Neural progenitor cell (in vitro differentiated cells): ENCODE results near the gene NPTXR. TPM values are rescaled to one million over a fixed set of nuclear protein-coding genes. Genes with fewer than 3 reads are reported as not detected.

Experiments used
- DNase-seq: peaks from one replicate; pipeline ENCODE4 v3.0.0-alpha.2; 2016; ENCODE audit warnings: low spot score
- H2AFZ ChIP-seq: fragments of 200-600 bp; sonication (generic); replicated peaks from 2 replicates; pipeline ENCODE4 v1.6.1; 2016; ENCODE audit warnings: antibody characterized with exemption
- H3F3A ChIP-seq: fragments of 200-600 bp; sonication (generic); 2 replicates; pipeline ENCODE4 v1.6.1; 2016; ENCODE audit warnings: antibody characterized with exemption, low read depth
- H3K27ac ChIP-seq: fragments of 200-600 bp; sonication (generic); 2 replicates; pipeline ENCODE4 v1.5.1; 2016; ENCODE audit warnings: mild to moderate bottlenecking
- H3K27me3 ChIP-seq: fragments of 200-600 bp; sonication (generic); 2 replicates; pipeline ENCODE4 v1.6.1; 2016; ENCODE audit warnings: mild to moderate bottlenecking, moderate library complexity
- H3K36me3 ChIP-seq: fragments of 200-600 bp; sonication (generic); 2 replicates; pipeline ENCODE4 v1.5.1; 2016
- H3K4me1 ChIP-seq: fragments of 200-600 bp; sonication (generic); 2 replicates; pipeline ENCODE4 v1.6.1; 2016; ENCODE audit warnings: mixed run types
- H3K4me2 ChIP-seq: fragments of 200-600 bp; sonication (generic); 2 replicates; pipeline ENCODE4 v1.6.1; 2016
- H3K4me3 ChIP-seq: fragments of 200-600 bp; sonication (generic); 2 replicates; pipeline ENCODE4 v1.5.1; 2016
- H3K79me2 ChIP-seq: fragments of 200-600 bp; sonication (generic); 2 replicates; pipeline ENCODE4 v1.6.1; 2016; ENCODE audit warnings: low read depth
- H3K9ac ChIP-seq: fragments of 200-600 bp; sonication (generic); 2 replicates; pipeline ENCODE4 v1.6.1; 2016
- H3K9me3 ChIP-seq: fragments of 200-600 bp; sonication (generic); 2 replicates; pipeline ENCODE4 v1.5.1; 2016; ENCODE audit warnings: low read depth
- H4K20me1 ChIP-seq: fragments of 200-600 bp; sonication (generic); 2 replicates; pipeline ENCODE4 v1.6.1; 2016; ENCODE audit warnings: low read depth
- H3K27ac Mint-ChIP-seq: 3 replicates; pipeline ENCODE4 v1.8.0; 2021; ENCODE audit warnings: mixed read lengths
- H3K27me3 Mint-ChIP-seq: 2 replicates; pipeline ENCODE4 v1.8.0; 2022; ENCODE audit warnings: low read depth, mild to moderate bottlenecking, inconsistent platforms, moderate library complexity, mixed read lengths; ENCODE audit not compliant: insufficient read depth
- H3K36me3 Mint-ChIP-seq: 3 replicates; pipeline ENCODE4 v1.8.0; 2021; ENCODE audit warnings: mixed read lengths
- H3K4me1 Mint-ChIP-seq: 3 replicates; pipeline ENCODE4 v1.8.0; 2021; ENCODE audit warnings: mixed read lengths
- H3K4me3 Mint-ChIP-seq: 3 replicates; pipeline ENCODE4 v1.8.0; 2021; ENCODE audit warnings: mild to moderate bottlenecking, moderate library complexity, mixed read lengths
- H3K9me3 Mint-ChIP-seq: 3 replicates; pipeline ENCODE4 v1.8.0; 2020; ENCODE audit warnings: mixed read lengths
- EZH2 ChIP-seq: fragments of 200-600 bp; sonication (generic); IDR thresholded peaks from 2 replicates; pipeline ENCODE4 v1.6.1; 2017; ENCODE audit warnings: antibody characterized with exemption, mild to moderate bottlenecking, moderate library complexity
- EZH2phosphoT487 ChIP-seq: fragments of 200-600 bp; sonication (generic); IDR thresholded peaks from 2 replicates; pipeline ENCODE4 v1.6.1; 2017; ENCODE audit warnings: antibody characterized with exemption
- total RNA-seq: library from RNA; depleted of rRNA; stranded (reverse); fragments of >200 nt; gene quantifications from 2 replicates; pipeline ENCODE4 v1.2.3, GENCODE V29; 2015; ENCODE audit warnings: low replicate concordance
- TF ChIP-seq, protein P1 (sequence below): fragments of 200-600 bp; sonication (generic); IDR thresholded peaks from 2 replicates; pipeline ENCODE4 v1.5.1; 2017; ENCODE audit warnings: antibody characterized with exemption, mild to moderate bottlenecking

The NPTXR gene
- total RNA-seq, 1 donor from 2014 or later: 0.99 TPM

GRCh38 chr22:38786631-38787030, 57.2 kb downstream of the NPTXR start:
- H3K9me3 ChIP-seq: no peaks in the 10 kb centered on the region
- Mint-ChIP-seq H3K4me1 (peaks cover 10% of the 10 kb centered on the region), H3K9me3 (no peaks in the 10 kb centered on the region), H3K4me3 (no peak overlapping the region), H3K27ac (no peak overlapping the region), H3K27me3 (peaks cover 3% of the 10 kb centered on the region), H3K36me3 (peaks cover 2% of the 10 kb centered on the region)
- no peaks in the 10 kb centered on the region for H3F3A ChIP-seq
- no peak overlapping the region for H3K27ac ChIP-seq
- no peak overlapping the region for H3K4me2 ChIP-seq
- no peak overlapping the region for H3K4me3 ChIP-seq
- TF ChIP-seq EZH2phosphoT487 (no peak), EZH2 (no peak)
- TF ChIP-seq, protein P1, sequence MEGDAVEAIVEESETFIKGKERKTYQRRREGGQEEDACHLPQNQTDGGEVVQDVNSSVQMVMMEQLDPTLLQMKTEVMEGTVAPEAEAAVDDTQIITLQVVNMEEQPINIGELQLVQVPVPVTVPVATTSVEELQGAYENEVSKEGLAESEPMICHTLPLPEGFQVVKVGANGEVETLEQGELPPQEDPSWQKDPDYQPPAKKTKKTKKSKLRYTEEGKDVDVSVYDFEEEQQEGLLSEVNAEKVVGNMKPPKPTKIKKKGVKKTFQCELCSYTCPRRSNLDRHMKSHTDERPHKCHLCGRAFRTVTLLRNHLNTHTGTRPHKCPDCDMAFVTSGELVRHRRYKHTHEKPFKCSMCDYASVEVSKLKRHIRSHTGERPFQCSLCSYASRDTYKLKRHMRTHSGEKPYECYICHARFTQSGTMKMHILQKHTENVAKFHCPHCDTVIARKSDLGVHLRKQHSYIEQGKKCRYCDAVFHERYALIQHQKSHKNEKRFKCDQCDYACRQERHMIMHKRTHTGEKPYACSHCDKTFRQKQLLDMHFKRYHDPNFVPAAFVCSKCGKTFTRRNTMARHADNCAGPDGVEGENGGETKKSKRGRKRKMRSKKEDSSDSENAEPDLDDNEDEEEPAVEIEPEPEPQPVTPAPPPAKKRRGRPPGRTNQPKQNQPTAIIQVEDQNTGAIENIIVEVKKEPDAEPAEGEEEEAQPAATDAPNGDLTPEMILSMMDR: no peak
- no peak overlapping the region for H3K9ac ChIP-seq
- H2AFZ ChIP-seq: no peak overlapping the region
- peaks cover 7% of the 10 kb centered on the region for H3K4me1 ChIP-seq
- no peaks in the 10 kb centered on the region for H3K79me2 ChIP-seq
- H4K20me1 ChIP-seq: peaks cover 3% of the 10 kb centered on the region
- no peaks in the 10 kb centered on the region for H3K36me3 ChIP-seq
- DNase-seq: no peak
- H3K27me3 ChIP-seq: no peaks in the 10 kb centered on the region

- H4K20me1 ChIP-seq: peaks cover 3% of the 10 kb centered on the region
- TF ChIP-seq EZH2: no peak
- TF ChIP-seq, protein P1: no peak
- TF ChIP-seq EZH2phosphoT487: no peak
- Mint-ChIP-seq H3K4me3 (no peak overlapping the region), H3K27me3 (peaks cover 3% of the 10 kb centered on the region), H3K4me1 (peaks cover 10% of the 10 kb centered on the region), H3K27ac (no peak overlapping the region), H3K36me3 (peaks cover 5% of the 10 kb centered on the region), H3K9me3 (no peaks in the 10 kb centered on the region)
- H3F3A ChIP-seq: no peaks in the 10 kb centered on the region
- peaks cover 7% of the 10 kb centered on the region for H3K4me1 ChIP-seq
- no peak overlapping the region for H3K9ac ChIP-seq
- no peak overlapping the region for H3K4me3 ChIP-seq
- no peaks in the 10 kb centered on the region for H3K27me3 ChIP-seq
- no peak overlapping the region for H3K4me2 ChIP-seq
- no peaks in the 10 kb centered on the region for H3K36me3 ChIP-seq
- H2AFZ ChIP-seq: no peak overlapping the region
- H3K9me3 ChIP-seq: no peaks in the 10 kb centered on the region
- H3K27ac ChIP-seq: no peak overlapping the region
- H3K79me2 ChIP-seq: no peaks in the 10 kb centered on the region
- DNase-seq: no peak
Measured at GRCh38 chr22:38784856-38785255, 59.0 kb downstream of the NPTXR start.

- no peak overlapping the region for H2AFZ ChIP-seq
- TF ChIP-seq EZH2phosphoT487: no peak
- TF ChIP-seq, protein P1: no peak
- TF ChIP-seq EZH2: no peak
- H3K4me1 Mint-ChIP-seq: peaks cover 10% of the 10 kb centered on the region
- no peak overlapping the region for H3K4me2 ChIP-seq
- no peaks in the 10 kb centered on the region for H3K79me2 ChIP-seq
- no peaks in the 10 kb centered on the region for H3K27me3 ChIP-seq
- H3K36me3 Mint-ChIP-seq: peaks cover 5% of the 10 kb centered on the region
- H3K4me3 Mint-ChIP-seq: no peak overlapping the region
- H3K27ac ChIP-seq: no peak overlapping the region
- H4K20me1 ChIP-seq: peaks cover 3% of the 10 kb centered on the region
- no peaks in the 10 kb centered on the region for H3K9me3 Mint-ChIP-seq
- peaks cover 3% of the 10 kb centered on the region for H3K27me3 Mint-ChIP-seq
- H3K9me3 ChIP-seq: no peaks in the 10 kb centered on the region
- H3K4me3 ChIP-seq: no peak overlapping the region
- H3F3A ChIP-seq: no peaks in the 10 kb centered on the region
- H3K9ac ChIP-seq: no peak overlapping the region
- peaks cover 7% of the 10 kb centered on the region for H3K4me1 ChIP-seq
- H3K27ac Mint-ChIP-seq: no peak overlapping the region
- H3K36me3 ChIP-seq: no peaks in the 10 kb centered on the region
- DNase-seq: no peak
Measured at GRCh38 chr22:38784035-38784434, 59.8 kb downstream of the NPTXR start.
